NCI-H510A (cell line): ENCODE measurements around the gene MAN2A1.
A peak's percentile ranks its signal among the peaks of the same experiment; 100 is the strongest.
"Not testable (repeated sequence)": the region's sequence is repeated elsewhere in the genome, so short reads cannot be mapped to it uniquely, and the experiment has no call there.

Experiments
- DNase-seq: peaks from one replicate; lab custom pipeline; 2025; lab: John Stamatoyannopoulos, UW

Gene MAN2A1

GRCh38 chr5:109866051-109866450 is 176.3 kb downstream of the MAN2A1 start:
- no peak for DNase-seq

GRCh38 chr5:109868737-109869136 is 179.0 kb downstream of the MAN2A1 start:
- no peak for DNase-seq

- no peak for DNase-seq
These were observed 184.0 kb downstream of the MAN2A1 start for GRCh38 chr5:109873687-109874086.

GRCh38 chr5:109874108-109874507 is 184.4 kb downstream of the MAN2A1 start:
- no peak for DNase-seq

- DNase-seq: no peak
These were observed 186.5 kb downstream of the MAN2A1 start for GRCh38 chr5:109876030-109876725.

- DNase-seq: no peak
These were observed 187.4 kb downstream of the MAN2A1 start for GRCh38 chr5:109876941-109877669.

- no peak for DNase-seq
These were observed 187.9 kb downstream of the MAN2A1 start for GRCh38 chr5:109877670-109878045.

- DNase-seq: no peak
These were observed 189.2 kb downstream of the MAN2A1 start for GRCh38 chr5:109878887-109879286.

- no peak for DNase-seq
These were observed 191.4 kb downstream of the MAN2A1 start for GRCh38 chr5:109880907-109881685.

- DNase-seq: no peak
These were observed 192.8 kb downstream of the MAN2A1 start for GRCh38 chr5:109882546-109882945.

GRCh38 chr5:109884676-109885075 is 194.9 kb downstream of the MAN2A1 start:
- DNase-seq: no peak

- DNase-seq: no peak
These were observed 195.5 kb downstream of the MAN2A1 start for GRCh38 chr5:109885205-109885604.

GRCh38 chr5:109888989-109889388 is 199.3 kb downstream of the MAN2A1 start:
- DNase-seq: no peak

GRCh38 chr5:109893271-109893670 is 203.5 kb downstream of the MAN2A1 start:
- not testable (repeated sequence) for DNase-seq

GRCh38 chr5:109898269-109899162 is 208.8 kb downstream of the MAN2A1 start:
- DNase-seq: no peak

GRCh38 chr5:109899163-109899535 is 209.4 kb downstream of the MAN2A1 start:
- DNase-seq: no peak

- no peak for DNase-seq
These were observed 210.7 kb downstream of the MAN2A1 start for GRCh38 chr5:109900461-109900860.

- peak; percentile 35 for DNase-seq
These were observed 211.3 kb downstream of the MAN2A1 start for GRCh38 chr5:109900911-109901627.

GRCh38 chr5:109901628-109901981 is 211.9 kb downstream of the MAN2A1 start:
- no peak for DNase-seq

- no peak for DNase-seq
These were observed 213.3 kb downstream of the MAN2A1 start for GRCh38 chr5:109903061-109903460.

GRCh38 chr5:109905906-109906305 is 216.2 kb downstream of the MAN2A1 start:
- no peak for DNase-seq
